Neural progenitor cell (in vitro differentiated cells): ENCODE results near the gene NPPB. TPM values are rescaled to one million over a fixed set of nuclear protein-coding genes. Genes with fewer than 3 reads are reported as not detected.

Source experiments
- DNase-seq: peaks from one replicate; pipeline ENCODE4 v3.0.0-alpha.2; 2016; ENCODE audit warnings: low spot score
- H2AFZ ChIP-seq: fragments of 200-600 bp; sonication (generic); replicated peaks from 2 replicates; pipeline ENCODE4 v1.6.1; 2016; ENCODE audit warnings: antibody characterized with exemption
- H3F3A ChIP-seq: fragments of 200-600 bp; sonication (generic); 2 replicates; pipeline ENCODE4 v1.6.1; 2016; ENCODE audit warnings: antibody characterized with exemption, low read depth
- H3K27ac ChIP-seq: fragments of 200-600 bp; sonication (generic); 2 replicates; pipeline ENCODE4 v1.5.1; 2016; ENCODE audit warnings: mild to moderate bottlenecking
- H3K27me3 ChIP-seq: fragments of 200-600 bp; sonication (generic); 2 replicates; pipeline ENCODE4 v1.6.1; 2016; ENCODE audit warnings: mild to moderate bottlenecking, moderate library complexity
- H3K36me3 ChIP-seq: fragments of 200-600 bp; sonication (generic); 2 replicates; pipeline ENCODE4 v1.5.1; 2016
- H3K4me1 ChIP-seq: fragments of 200-600 bp; sonication (generic); 2 replicates; pipeline ENCODE4 v1.6.1; 2016; ENCODE audit warnings: mixed run types
- H3K4me2 ChIP-seq: fragments of 200-600 bp; sonication (generic); 2 replicates; pipeline ENCODE4 v1.6.1; 2016
- H3K4me3 ChIP-seq: fragments of 200-600 bp; sonication (generic); 2 replicates; pipeline ENCODE4 v1.5.1; 2016
- H3K79me2 ChIP-seq: fragments of 200-600 bp; sonication (generic); 2 replicates; pipeline ENCODE4 v1.6.1; 2016; ENCODE audit warnings: low read depth
- H3K9ac ChIP-seq: fragments of 200-600 bp; sonication (generic); 2 replicates; pipeline ENCODE4 v1.6.1; 2016
- H3K9me3 ChIP-seq: fragments of 200-600 bp; sonication (generic); 2 replicates; pipeline ENCODE4 v1.5.1; 2016; ENCODE audit warnings: low read depth
- H4K20me1 ChIP-seq: fragments of 200-600 bp; sonication (generic); 2 replicates; pipeline ENCODE4 v1.6.1; 2016; ENCODE audit warnings: low read depth
- H3K27ac Mint-ChIP-seq: 3 replicates; pipeline ENCODE4 v1.8.0; 2021; ENCODE audit warnings: mixed read lengths
- H3K27me3 Mint-ChIP-seq: 2 replicates; pipeline ENCODE4 v1.8.0; 2022; ENCODE audit warnings: low read depth, mild to moderate bottlenecking, inconsistent platforms, moderate library complexity, mixed read lengths; ENCODE audit not compliant: insufficient read depth
- H3K36me3 Mint-ChIP-seq: 3 replicates; pipeline ENCODE4 v1.8.0; 2021; ENCODE audit warnings: mixed read lengths
- H3K4me1 Mint-ChIP-seq: 3 replicates; pipeline ENCODE4 v1.8.0; 2021; ENCODE audit warnings: mixed read lengths
- H3K4me3 Mint-ChIP-seq: 3 replicates; pipeline ENCODE4 v1.8.0; 2021; ENCODE audit warnings: mild to moderate bottlenecking, moderate library complexity, mixed read lengths
- H3K9me3 Mint-ChIP-seq: 3 replicates; pipeline ENCODE4 v1.8.0; 2020; ENCODE audit warnings: mixed read lengths
- CTCF ChIP-seq: fragments of 200-600 bp; sonication (generic); IDR thresholded peaks from 2 replicates; pipeline ENCODE4 v1.5.1; 2017; ENCODE audit warnings: antibody characterized with exemption, mild to moderate bottlenecking
- EZH2 ChIP-seq: fragments of 200-600 bp; sonication (generic); IDR thresholded peaks from 2 replicates; pipeline ENCODE4 v1.6.1; 2017; ENCODE audit warnings: antibody characterized with exemption, mild to moderate bottlenecking, moderate library complexity
- EZH2phosphoT487 ChIP-seq: fragments of 200-600 bp; sonication (generic); IDR thresholded peaks from 2 replicates; pipeline ENCODE4 v1.6.1; 2017; ENCODE audit warnings: antibody characterized with exemption
- total RNA-seq: library from RNA; depleted of rRNA; stranded (reverse); fragments of >200 nt; gene quantifications from 2 replicates; pipeline ENCODE4 v1.2.3, GENCODE V29; 2015; ENCODE audit warnings: low replicate concordance

NPPB gene
- total RNA-seq: not detected in 2 replicates

- Histone ChIP-seq H3K27me3 (peaks cover 68% of the 10 kb centered on the region), H3K27ac (no peak within 1 kb of the TSS), H3K9me3 (no peaks in the 10 kb centered on the region), H3K9ac (no peak within 1 kb of the TSS), H3K4me3 (peak within 1 kb of the TSS; percentile 8), H3K4me1 (no peaks in the 10 kb centered on the region), H3F3A (no peaks in the 10 kb centered on the region), H3K4me2 (peak within 1 kb of the TSS; percentile 55), H2AFZ (no peak within 1 kb of the TSS), H3K79me2 (no peaks in the 10 kb centered on the region), H4K20me1 (peaks cover 16% of the 10 kb centered on the region), H3K36me3 (no peaks in the 10 kb centered on the region)
- H3K4me3 Mint-ChIP-seq: no peak within 1 kb of the TSS
- H3K9me3 Mint-ChIP-seq: no peaks in the 10 kb centered on the region
- no peak within 1 kb of the TSS for H3K27ac Mint-ChIP-seq
- TF ChIP-seq CTCF (no peak), EZH2 (no peak), EZH2phosphoT487 (no peak)
- peaks cover 5% of the 10 kb centered on the region for H3K4me1 Mint-ChIP-seq
- peaks cover 34% of the 10 kb centered on the region for H3K27me3 Mint-ChIP-seq
- no peaks in the 10 kb centered on the region for H3K36me3 Mint-ChIP-seq
- DNase-seq: no peak
These were observed at the start of gene NPPB for GRCh38 chr1:11858613-11858967. NPPB (minus strand) TSS chr1:11858945; CDS start chr1:11858833, 112 bp downstream.

GRCh38 chr1:11908095-11908675, 49.4 kb upstream of the NPPB start:
- Histone ChIP-seq H2AFZ (no peak overlapping the region), H3K79me2 (no peaks in the 10 kb centered on the region)

GRCh38 chr1:11907275-11908094, 48.7 kb upstream of the NPPB start:
- no peaks in the 10 kb centered on the region for H3K9me3 Mint-ChIP-seq
- H3K4me3 Mint-ChIP-seq: peak overlapping the region; percentile 89
- Histone ChIP-seq H3F3A (peaks cover 36% of the 10 kb centered on the region), H4K20me1 (no peaks in the 10 kb centered on the region), H3K36me3 (no peaks in the 10 kb centered on the region), H3K4me1 (no peaks in the 10 kb centered on the region), H3K4me3 (peak overlapping the region; percentile 38), H3K27ac (peak overlapping the region; percentile 100), H3K79me2 (no peaks in the 10 kb centered on the region), H3K4me2 (peak overlapping the region; percentile 64), H3K9ac (peak overlapping the region; percentile 96), H2AFZ (peak overlapping the region; percentile 64), H3K27me3 (no peaks in the 10 kb centered on the region), H3K9me3 (no peaks in the 10 kb centered on the region)
- DNase-seq: peak; percentile 96
- no peak for TF ChIP-seq EZH2phosphoT487
- TF ChIP-seq CTCF: peak; percentile 78
- TF ChIP-seq EZH2: no peak
- H3K4me1 Mint-ChIP-seq: peaks cover 25% of the 10 kb centered on the region
- H3K36me3 Mint-ChIP-seq: no peaks in the 10 kb centered on the region
- H3K27ac Mint-ChIP-seq: peak overlapping the region; percentile 100
- H3K27me3 Mint-ChIP-seq: peaks cover 14% of the 10 kb centered on the region

More at GRCh38 chr1:11908095-11908675, 49.4 kb upstream of the NPPB start:
- Mint-ChIP-seq H3K27ac (peak overlapping the region; percentile 100), H3K36me3 (no peaks in the 10 kb centered on the region), H3K27me3 (peaks cover 14% of the 10 kb centered on the region), H3K4me3 (peak overlapping the region; percentile 89), H3K9me3 (no peaks in the 10 kb centered on the region), H3K4me1 (peaks cover 29% of the 10 kb centered on the region)
- Histone ChIP-seq H3K4me2 (peak overlapping the region; percentile 64), H3K9me3 (no peaks in the 10 kb centered on the region), H3F3A (peaks cover 36% of the 10 kb centered on the region), H3K4me1 (no peaks in the 10 kb centered on the region), H3K27me3 (no peaks in the 10 kb centered on the region), H3K27ac (peak overlapping the region; percentile 100), H3K36me3 (no peaks in the 10 kb centered on the region), H3K9ac (peak overlapping the region; percentile 96), H3K4me3 (peak overlapping the region; percentile 38), H4K20me1 (no peaks in the 10 kb centered on the region)
- no peak for TF ChIP-seq CTCF
- peak; percentile 94 for DNase-seq
